GM19099 (cell line): ENCODE measurements around the gene KIF1A.

Experiments used
- POLR2A ChIP-seq: IDR thresholded peaks from 3 replicates; pipeline ENCODE4 v1.6.1; 2011; ENCODE audit warnings: low read depth; ENCODE audit not compliant: insufficient read length; ENCODE audit errors: extremely low read depth

KIF1A gene

GRCh38 chr2:240791221-240791800 lies 28.7 kb downstream of the KIF1A start:
- no peak for TF ChIP-seq POLR2A

GRCh38 chr2:240790370-240791220 lies 29.4 kb downstream of the KIF1A start:
- no peak for TF ChIP-seq POLR2A

- TF ChIP-seq POLR2A = no peak
Measured at GRCh38 chr2:240789501-240790369, 30.3 kb downstream of the KIF1A start.

GRCh38 chr2:240789051-240789453 lies 31.0 kb downstream of the KIF1A start:
- TF ChIP-seq POLR2A = no peak

GRCh38 chr2:240788482-240788881 lies 31.5 kb downstream of the KIF1A start:
- TF ChIP-seq POLR2A = no peak

- no peak for TF ChIP-seq POLR2A
Measured at GRCh38 chr2:240787521-240788472, 32.2 kb downstream of the KIF1A start.

- TF ChIP-seq POLR2A = no peak
Measured at GRCh38 chr2:240786871-240787311, 33.1 kb downstream of the KIF1A start.

GRCh38 chr2:240786355-240786841 lies 33.6 kb downstream of the KIF1A start:
- no peak for TF ChIP-seq POLR2A

GRCh38 chr2:240785424-240786335 lies 34.3 kb downstream of the KIF1A start:
- no peak for TF ChIP-seq POLR2A

GRCh38 chr2:240784629-240785423 lies 35.2 kb downstream of the KIF1A start:
- no peak for TF ChIP-seq POLR2A

GRCh38 chr2:240783819-240784621 lies 36.0 kb downstream of the KIF1A start:
- TF ChIP-seq POLR2A = no peak
